Measurements from ENCODE around the gene OTC.

DNA sequence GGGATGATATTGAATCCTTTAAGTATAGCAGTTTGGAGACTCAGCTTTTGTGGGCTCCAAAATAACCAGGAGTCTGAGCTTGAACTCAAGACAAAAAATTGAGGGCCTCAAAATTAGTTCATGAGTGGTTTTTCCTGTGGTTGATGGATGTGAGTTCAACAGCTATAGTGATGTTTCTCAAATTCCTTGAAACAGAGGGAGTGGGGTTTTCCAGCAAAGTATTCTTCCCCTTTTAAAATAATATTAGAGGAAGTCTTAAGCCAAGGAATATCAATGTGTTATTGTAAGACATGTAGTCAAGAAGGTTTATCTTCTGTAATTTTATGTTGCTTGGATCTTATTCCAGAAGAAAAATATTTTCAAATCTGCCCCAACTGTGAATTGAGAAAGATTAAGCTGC, 10.6 kb downstream of the OTC start:
- TF ChIP-seq, protein P1, sequence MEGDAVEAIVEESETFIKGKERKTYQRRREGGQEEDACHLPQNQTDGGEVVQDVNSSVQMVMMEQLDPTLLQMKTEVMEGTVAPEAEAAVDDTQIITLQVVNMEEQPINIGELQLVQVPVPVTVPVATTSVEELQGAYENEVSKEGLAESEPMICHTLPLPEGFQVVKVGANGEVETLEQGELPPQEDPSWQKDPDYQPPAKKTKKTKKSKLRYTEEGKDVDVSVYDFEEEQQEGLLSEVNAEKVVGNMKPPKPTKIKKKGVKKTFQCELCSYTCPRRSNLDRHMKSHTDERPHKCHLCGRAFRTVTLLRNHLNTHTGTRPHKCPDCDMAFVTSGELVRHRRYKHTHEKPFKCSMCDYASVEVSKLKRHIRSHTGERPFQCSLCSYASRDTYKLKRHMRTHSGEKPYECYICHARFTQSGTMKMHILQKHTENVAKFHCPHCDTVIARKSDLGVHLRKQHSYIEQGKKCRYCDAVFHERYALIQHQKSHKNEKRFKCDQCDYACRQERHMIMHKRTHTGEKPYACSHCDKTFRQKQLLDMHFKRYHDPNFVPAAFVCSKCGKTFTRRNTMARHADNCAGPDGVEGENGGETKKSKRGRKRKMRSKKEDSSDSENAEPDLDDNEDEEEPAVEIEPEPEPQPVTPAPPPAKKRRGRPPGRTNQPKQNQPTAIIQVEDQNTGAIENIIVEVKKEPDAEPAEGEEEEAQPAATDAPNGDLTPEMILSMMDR (IDR thresholded peaks at IDR 0.05): no peak
- no peak for TF ChIP-seq POLR2A (IDR thresholded peaks at IDR 0.05)

Measured in uterus (tissue), 2 donors.